ENCODE data around the gene LRRN2.

GRCh38 chr1:204577794-204578478 lies 107.6 kb downstream of the LRRN2 start:
- no peak for TF ChIP-seq CTCF (conservative IDR thresholded peaks at IDR 0.05 in 1 of 2, IDR thresholded peaks at IDR 0.05 in 1 of 2; ENCODE audit: low read depth in 1 of 2, low read length in 2 of 2)
- no peak for TF ChIP-seq EZH2 (IDR thresholded peaks at IDR 0.05; ENCODE audit: low read length, missing control alignments)
